ENCODE measurements around the gene CACYBP. TPM values are rescaled to one million over a fixed set of nuclear protein-coding genes. Genes with fewer than 3 reads are reported as not detected.

CACYBP gene
- total RNA-seq, 1 experiment from 2014 or later: 202 TPM

DNA sequence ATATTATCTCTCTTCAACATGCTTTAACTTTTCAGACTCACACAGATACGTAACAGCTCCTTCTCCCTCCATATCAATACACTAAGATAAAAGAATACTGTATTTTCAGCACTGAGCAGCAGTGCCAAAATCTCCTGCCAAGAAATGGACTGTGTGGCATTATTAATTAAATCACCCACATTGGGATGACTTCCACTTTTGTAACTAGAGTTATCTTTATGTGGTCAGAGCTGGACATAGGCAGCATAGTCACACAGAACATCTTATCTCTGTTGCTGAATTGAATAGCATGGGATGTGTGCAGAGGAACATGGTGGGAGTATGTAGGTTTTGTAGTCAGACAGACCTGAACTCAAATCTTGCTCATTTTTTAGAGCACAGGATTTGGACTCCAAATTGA is 41.4 kb upstream of the CACYBP start:
- no peak overlapping the region for H2BK5ac ChIP-seq (ENCODE audit: insufficient read length, low read length)
- no peak overlapping the region for H3K4me3 Mint-ChIP-seq
- H3K4me1 ChIP-seq (ENCODE audit: insufficient read depth, low read length): no peaks in the 10 kb centered on the region; the same call in 1 of the 2 replicates
- no peak overlapping the region for H3K14ac ChIP-seq (ENCODE audit: insufficient read depth, low read length)
- H3K18ac ChIP-seq (ENCODE audit: insufficient read length, low read depth, low read length): no peak overlapping the region
- H2BK20ac ChIP-seq (ENCODE audit: low read depth, low read length, poor library complexity, severe bottlenecking): no peak overlapping the region
- no peaks in the 10 kb centered on the region for H3K27me3 Mint-ChIP-seq (ENCODE audit: low read depth)
- H3K23me2 ChIP-seq (ENCODE audit: insufficient read length, low read depth, low read length, poor library complexity, severe bottlenecking): no peaks in the 10 kb centered on the region
- H4K5ac ChIP-seq (ENCODE audit: insufficient read length, low read depth, low read length): no peak overlapping the region
- H3K4me1 Mint-ChIP-seq: peaks cover 10 to 14% of the 10 kb centered on the region in 2 experiments
- DNase-seq: no peak
- no peak overlapping the region for H3K4ac ChIP-seq (ENCODE audit: low read depth, low read length)
- no peak overlapping the region for H3K4me2 ChIP-seq (ENCODE audit: insufficient read depth, insufficient read length, low read length)
- no peaks in the 10 kb centered on the region for H3K27me3 ChIP-seq (ENCODE audit: insufficient read depth, low read length)
- H3K79me2 ChIP-seq (ENCODE audit: insufficient read depth, low read length): no peaks in the 10 kb centered on the region
- H4K20me1 ChIP-seq (ENCODE audit: control insufficient read depth, insufficient read depth, insufficient read length): no peaks in the 10 kb centered on the region
- no peak overlapping the region for H2AK5ac ChIP-seq (ENCODE audit: insufficient read length, low read length)
- H4K91ac ChIP-seq (ENCODE audit: insufficient read length, low read depth, low read length): no peak overlapping the region
- H3K9me3 Mint-ChIP-seq: no peaks in the 10 kb centered on the region
- no peak overlapping the region for H2AFZ ChIP-seq (ENCODE audit: low read length)
- no peak overlapping the region for H2BK12ac ChIP-seq (ENCODE audit: insufficient read length, low read depth, low read length)
- no peak overlapping the region for H3T11ph ChIP-seq (ENCODE audit: low read length)
- H4K8ac ChIP-seq (replicated peaks; ENCODE audit: insufficient read length, low read depth, low read length): no peak overlapping the region
- no peak overlapping the region for H3K9ac ChIP-seq (ENCODE audit: extremely low read depth, insufficient read length, low read length)
- no peak overlapping the region for H3K27ac ChIP-seq (ENCODE audit: insufficient read length, low read depth, low read length)
- no CpG with 5 or more reads among the region's 1 CpG for WGBS (ENCODE audit: extremely low coverage, insufficient read length, low lambda C conversion rate)
- H3K79me1 ChIP-seq (ENCODE audit: insufficient read depth, low read depth, low read length, poor library complexity, severe bottlenecking): no peaks in the 10 kb centered on the region
- H3K36me3 Mint-ChIP-seq (ENCODE audit: insufficient read depth in 1 of 3, low read depth in 3 of 3): peaks cover 16 to 53% (median 46%) of the 10 kb centered on the region in 3 experiments; a peak in 6 of 7 replicates
- H3K56ac ChIP-seq (ENCODE audit: insufficient read length, low read depth, low read length): no peak overlapping the region
- no peak for TF ChIP-seq CTCF (conservative IDR thresholded peaks at IDR 0.05)
- H3K23ac ChIP-seq (ENCODE audit: insufficient read length, low read depth, low read length): no peak overlapping the region
- no peaks in the 10 kb centered on the region for H3K9me3 ChIP-seq (ENCODE audit: control insufficient read depth, low read depth, low read length)
- H3K27ac Mint-ChIP-seq: no peak overlapping the region
- H2BK120ac ChIP-seq (ENCODE audit: low read depth, low read length, poor library complexity, severe bottlenecking): no peak overlapping the region
- no peak overlapping the region for H2BK15ac ChIP-seq (ENCODE audit: low read depth, low read length)

Measured in H9 (cell line).